HG02938 (cell line): ENCODE measurements around the gene HDAC8.
A peak's percentile ranks its signal among the peaks of the same experiment; 100 is the strongest.
"Not testable (repeated sequence)": the region's sequence is repeated elsewhere in the genome, so short reads cannot be mapped to it uniquely, and the experiment has no call there.

Experiments
- ATAC-seq: cut with Tn5 transposase; IDR thresholded peaks from one replicate; pipeline ENCODE4 v1.9.1; 2021; ENCODE audit warnings: mild to moderate bottlenecking, moderate library complexity; ENCODE audit not compliant: unreplicated experiment

Gene HDAC8

GRCh38 chrX:72461766-72462165 is 110.9 kb downstream of the HDAC8 start:
- ATAC-seq = no peak

GRCh38 chrX:72461288-72461687 is 111.4 kb downstream of the HDAC8 start:
- ATAC-seq = no peak

- ATAC-seq = no peak
Measured at GRCh38 chrX:72460715-72461114, 111.9 kb downstream of the HDAC8 start.

GRCh38 chrX:72449034-72449433 is 123.6 kb downstream of the HDAC8 start:
- not testable (repeated sequence) for ATAC-seq

- ATAC-seq = not testable (repeated sequence)
Measured at GRCh38 chrX:72440764-72441163, 131.9 kb downstream of the HDAC8 start.

- ATAC-seq = no peak
Measured at GRCh38 chrX:72436010-72436409, 136.6 kb downstream of the HDAC8 start.

- no peak for ATAC-seq
Measured at GRCh38 chrX:72430405-72430968, 142.2 kb downstream of the HDAC8 start.

- ATAC-seq = no peak
Measured at GRCh38 chrX:72421797-72422196, 150.8 kb downstream of the HDAC8 start.

- ATAC-seq = no peak
Measured at GRCh38 chrX:72409993-72410392, 162.7 kb downstream of the HDAC8 start.

GRCh38 chrX:72408885-72409284 is 163.8 kb downstream of the HDAC8 start:
- peak; percentile 67 for ATAC-seq

GRCh38 chrX:72405136-72405535 is 167.5 kb downstream of the HDAC8 start:
- ATAC-seq = not testable (repeated sequence)

GRCh38 chrX:72402614-72403013 is 170.0 kb downstream of the HDAC8 start:
- no peak for ATAC-seq

GRCh38 chrX:72399816-72400215 is 172.8 kb downstream of the HDAC8 start:
- ATAC-seq = no peak

GRCh38 chrX:72396117-72396516 is 176.5 kb downstream of the HDAC8 start:
- no peak for ATAC-seq

GRCh38 chrX:72395237-72395636 is 177.4 kb downstream of the HDAC8 start:
- ATAC-seq = no peak

- ATAC-seq = no peak
Measured at GRCh38 chrX:72394518-72395170, 178.0 kb downstream of the HDAC8 start.

- ATAC-seq = no peak
Measured at GRCh38 chrX:72393836-72394517, 178.7 kb downstream of the HDAC8 start.

GRCh38 chrX:72392816-72393800 is 179.5 kb downstream of the HDAC8 start:
- no peak for ATAC-seq

GRCh38 chrX:72392042-72392441 is 180.6 kb downstream of the HDAC8 start:
- no peak for ATAC-seq

GRCh38 chrX:72387247-72387646 is 185.4 kb downstream of the HDAC8 start:
- no peak for ATAC-seq

- ATAC-seq = no peak
Measured at GRCh38 chrX:72382202-72382595, 190.4 kb downstream of the HDAC8 start.
